Measurements from ENCODE around the gene PLXNA4.

PLXNA4 gene

DNA sequence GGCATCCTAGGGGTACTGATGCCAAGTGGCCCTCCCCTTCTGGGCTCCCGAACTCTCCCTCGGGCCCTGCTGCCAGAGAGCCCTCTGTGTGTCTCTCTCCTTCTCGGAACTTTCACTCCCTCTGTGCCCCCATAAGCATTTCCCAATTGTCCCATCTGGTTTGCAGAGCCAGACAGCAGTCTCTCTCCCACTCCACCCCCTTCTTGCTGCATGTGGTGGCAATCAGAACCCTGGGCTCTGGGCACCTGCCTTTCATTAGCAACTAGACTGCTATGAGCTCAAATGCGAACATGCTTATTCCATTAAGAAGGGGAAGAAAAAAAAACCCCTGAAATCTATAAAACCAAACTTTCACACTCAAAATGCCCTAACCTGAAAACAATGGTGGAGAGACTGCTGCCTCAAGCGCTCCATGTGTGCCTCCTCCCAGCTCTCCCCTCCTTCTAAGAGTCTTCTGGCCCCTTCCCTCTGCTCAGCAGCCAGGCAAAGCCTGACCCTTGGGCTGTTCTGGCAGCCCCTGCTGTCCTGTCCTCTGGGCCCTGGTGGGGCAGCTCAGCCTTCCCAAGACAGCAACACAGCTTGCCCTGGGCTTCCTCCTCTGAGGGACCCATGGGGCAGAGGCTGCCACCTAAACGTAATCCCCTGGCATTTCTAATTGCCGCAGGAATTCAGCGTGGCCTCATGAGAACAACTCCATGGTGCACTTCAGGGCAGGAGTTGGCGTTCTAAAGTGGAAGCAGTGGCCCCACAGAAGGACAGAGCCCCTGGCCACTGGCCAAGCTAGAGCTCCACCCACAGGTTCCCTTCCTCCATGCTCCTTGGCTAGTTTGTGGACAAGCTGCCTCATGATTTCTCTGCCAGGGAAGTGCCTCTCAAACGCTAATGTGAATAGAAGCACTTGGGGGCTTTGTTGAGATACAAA is 415.4 kb downstream of the PLXNA4 start:
- no peak for DNase-seq

DNA sequence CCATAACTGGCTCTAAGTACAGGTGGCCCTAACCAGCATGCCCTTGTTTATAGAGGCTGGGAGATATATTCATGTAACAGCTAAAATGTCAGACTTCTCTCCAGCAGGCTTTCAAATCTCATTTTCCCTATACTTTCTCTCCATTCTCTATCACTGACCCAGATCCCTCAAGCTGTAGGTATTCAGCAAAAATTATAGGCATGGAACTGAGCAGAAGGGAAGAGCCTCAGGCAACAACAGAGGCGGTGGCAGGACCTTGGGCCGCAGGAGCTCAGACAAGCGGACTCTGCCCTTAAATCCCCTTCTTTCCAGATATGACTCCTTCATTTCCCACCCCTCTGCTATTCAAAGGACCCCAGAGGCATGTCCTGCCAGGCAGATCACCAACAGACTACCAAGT is 417.4 kb downstream of the PLXNA4 start:
- no peak for DNase-seq

DNA sequence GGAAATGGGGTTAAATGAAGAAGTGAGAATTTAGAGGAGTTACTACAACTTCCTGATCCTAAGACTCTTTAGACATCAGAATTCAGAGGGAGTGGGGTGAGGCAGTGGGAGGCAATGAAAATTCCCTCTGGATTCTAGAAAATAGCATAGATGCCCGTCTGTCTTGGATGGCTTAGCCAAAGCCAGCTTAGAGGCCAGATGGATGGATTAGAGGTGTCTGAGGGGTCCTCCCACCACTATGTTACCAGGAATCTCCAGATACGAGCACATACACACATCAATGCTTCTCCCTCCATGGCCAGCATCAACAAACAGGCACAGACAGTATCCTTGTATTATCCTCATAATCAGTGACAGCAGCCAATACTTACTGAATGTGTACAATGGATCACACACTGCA is 418.1 kb downstream of the PLXNA4 start:
- no peak for DNase-seq

DNA sequence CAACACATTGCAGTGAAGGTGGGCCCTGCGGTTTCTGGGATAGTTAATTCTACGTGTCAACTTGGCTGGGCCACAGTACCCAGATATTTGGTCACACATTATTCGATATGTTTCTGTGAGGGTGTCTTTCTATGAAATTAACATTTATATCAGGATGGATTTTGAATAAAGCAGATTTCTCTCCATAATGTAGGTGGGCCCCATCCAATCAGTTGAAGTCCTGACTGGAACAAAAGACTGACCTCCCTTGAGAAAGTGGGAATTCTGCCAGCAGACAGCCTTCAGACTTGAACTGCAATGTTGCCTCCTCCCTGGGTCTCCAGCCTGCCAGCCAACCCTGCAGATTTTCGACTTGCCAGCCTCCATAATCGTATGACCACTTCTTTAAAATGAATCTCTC is 420.6 kb downstream of the PLXNA4 start:
- DNase-seq: no peak

DNA sequence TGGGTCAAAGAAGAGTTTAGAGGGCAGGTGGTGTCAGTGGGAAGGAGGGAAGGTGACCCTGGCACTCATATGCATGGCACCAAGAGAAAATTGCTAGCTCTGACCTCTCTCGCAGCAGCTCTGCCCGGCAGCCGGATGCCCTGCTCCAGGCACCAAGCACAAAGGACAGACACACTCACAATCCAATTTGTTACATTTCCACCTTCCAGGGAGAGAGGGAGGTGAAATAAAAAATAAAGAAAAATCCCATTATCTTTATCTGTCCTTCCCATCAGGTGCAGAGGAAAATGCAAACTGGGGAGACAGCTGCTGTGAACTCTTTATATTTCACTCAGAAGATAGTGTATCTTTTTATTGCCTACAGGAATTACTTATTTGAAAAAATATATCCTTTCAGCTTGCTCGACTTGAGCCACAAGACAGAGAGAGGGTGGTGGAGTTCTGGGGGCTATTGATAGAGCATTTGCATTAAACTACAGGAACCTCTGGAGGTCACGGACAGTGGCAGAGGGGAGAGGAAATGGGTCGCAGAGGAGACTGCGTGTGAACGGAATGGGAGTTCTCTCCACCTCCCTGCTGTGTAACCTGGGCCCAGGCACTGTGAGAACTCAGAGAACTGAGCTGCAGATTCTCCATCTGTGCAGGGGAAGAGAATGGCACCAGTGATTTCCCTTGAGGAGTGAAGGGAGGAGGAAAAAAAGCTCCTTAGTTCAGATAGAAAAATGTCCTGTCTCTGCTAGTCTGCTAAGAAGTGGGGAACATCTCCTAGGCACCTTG is 421.4 kb downstream of the PLXNA4 start:
- no peak for DNase-seq

DNA sequence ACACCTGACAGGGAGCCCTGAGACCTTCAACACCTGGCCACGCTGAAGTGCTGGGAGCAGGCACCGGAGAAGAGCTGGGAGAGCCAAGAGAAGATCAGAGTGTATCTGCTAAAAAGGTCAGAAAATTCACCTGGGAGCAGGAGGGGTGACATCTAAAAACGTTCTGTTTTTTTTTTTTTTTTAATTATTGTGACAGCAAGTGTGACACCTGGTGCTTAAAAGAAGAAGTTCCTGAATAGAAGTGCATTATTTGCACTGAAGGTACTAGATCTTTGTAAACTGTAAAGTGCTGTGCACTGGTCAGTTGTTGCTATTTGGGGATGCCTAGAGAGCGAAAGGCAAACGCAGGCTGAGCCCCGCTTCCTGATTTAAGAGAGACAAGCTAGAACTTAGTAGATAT is 422.0 kb downstream of the PLXNA4 start:
- DNase-seq: no peak

DNA sequence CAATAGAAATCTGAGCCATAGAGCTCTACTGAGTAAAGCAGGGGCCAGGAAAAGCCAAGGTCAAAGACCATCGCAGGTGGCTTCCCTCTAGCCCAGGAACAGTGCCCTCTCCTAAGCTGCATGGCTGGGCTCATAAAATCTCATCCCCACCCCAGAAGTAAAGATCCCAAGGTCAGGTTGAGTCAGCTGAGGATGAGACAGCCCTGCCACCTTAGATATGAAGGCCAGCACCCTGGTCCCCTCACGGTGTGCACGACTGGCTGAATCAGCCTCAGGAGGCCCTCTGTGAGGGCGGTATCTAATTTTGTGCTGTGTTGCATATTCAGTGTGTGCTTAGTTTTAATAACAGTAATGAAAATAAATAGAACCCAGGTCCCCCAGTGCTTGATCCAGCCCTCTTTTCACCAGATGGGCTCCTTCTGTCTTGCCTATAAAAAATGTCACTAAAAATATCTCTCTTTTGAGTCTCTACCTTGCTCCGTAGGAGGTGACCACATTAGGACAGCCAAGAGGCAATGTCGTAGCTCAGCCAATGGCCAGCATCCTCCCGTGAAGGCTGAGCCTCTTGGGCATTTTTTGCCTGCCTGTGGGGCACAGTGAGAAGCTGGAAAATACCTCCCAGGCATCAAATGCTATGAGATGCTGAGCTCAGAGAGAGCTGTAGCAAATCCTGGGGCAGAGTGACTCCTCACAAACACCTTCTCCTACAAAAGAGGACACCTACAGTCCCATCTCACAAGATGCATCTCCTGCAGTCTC is 424.0 kb downstream of the PLXNA4 start:
- no peak for DNase-seq

DNA sequence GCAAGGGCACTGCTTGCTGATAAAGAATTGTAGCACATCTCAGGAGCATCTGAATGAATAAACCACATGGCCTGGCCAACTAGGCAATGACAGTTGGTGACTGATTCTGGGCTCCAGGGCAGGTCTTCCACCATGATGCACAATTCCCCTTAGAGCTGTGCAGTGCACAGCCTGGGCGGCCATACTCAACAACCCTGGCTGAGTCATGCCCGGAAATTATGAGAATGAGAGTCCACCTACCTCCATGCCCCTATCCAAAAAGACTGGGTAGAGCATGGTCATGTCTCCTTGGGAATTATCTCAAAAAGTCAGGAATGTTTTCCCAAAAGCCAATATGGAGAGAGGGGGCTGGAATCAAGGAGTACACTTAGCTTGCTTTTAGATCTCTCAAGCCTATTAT is 425.6 kb downstream of the PLXNA4 start:
- DNase-seq: no peak

DNA sequence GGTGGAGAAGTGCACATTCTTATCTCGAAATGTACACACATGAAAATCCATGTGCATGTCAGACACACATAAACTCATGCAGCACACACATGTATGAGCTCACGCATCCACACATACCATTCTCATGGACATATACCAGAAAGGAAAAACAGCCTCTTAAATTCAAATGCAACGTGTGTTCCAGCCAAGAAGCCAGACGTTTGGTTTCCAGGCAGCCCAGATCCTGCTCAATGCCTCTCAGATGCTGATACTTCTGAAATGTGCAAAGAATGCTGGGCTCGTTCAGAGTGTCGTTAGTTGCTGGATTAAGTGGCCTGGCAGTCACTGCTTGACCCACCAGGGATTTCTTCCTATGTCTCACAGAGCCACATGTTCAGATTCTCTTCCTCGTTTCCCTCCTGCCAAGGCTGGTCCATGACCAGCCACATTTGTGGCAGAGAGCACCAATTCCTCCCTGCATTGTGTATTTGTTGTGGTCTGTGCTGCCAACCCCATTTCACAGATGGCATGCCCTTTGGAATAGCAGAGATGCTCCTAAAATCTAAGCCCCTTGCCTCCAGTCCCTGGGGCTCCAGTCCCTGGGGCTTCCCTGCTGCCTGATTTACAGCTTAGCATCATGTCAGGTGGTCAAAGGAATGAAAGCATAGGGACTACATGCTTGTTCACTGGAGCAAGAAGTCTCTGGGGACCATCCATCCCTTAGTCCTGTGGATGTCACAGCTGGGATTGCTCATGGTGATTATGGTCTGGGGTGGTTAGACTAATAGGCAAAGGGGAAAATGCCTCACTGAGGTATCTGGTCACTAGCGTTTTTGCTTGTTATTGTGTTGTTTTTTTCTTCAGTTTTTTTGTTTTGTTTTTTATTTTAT is 426.6 kb downstream of the PLXNA4 start:
- no peak for DNase-seq

DNA sequence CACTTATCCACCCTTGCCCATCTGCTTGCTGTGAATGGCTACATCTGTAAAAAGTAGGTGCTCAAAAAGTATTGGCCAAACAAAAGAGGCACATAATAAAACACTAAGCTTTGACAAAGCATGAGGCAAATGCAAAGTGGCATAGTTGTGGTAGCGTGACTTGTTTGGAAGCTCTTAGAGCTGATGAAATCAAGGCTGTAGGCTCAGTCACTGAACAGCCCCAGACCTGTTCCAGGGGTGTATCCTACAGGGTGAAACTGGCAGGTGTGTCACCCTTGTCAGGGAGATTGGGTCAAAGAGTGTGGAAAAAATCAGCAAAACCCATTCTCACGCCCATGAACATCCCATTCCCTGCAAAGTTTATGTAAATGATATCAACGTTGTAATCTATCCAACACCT is 427.4 kb downstream of the PLXNA4 start:
- no peak for DNase-seq

DNA sequence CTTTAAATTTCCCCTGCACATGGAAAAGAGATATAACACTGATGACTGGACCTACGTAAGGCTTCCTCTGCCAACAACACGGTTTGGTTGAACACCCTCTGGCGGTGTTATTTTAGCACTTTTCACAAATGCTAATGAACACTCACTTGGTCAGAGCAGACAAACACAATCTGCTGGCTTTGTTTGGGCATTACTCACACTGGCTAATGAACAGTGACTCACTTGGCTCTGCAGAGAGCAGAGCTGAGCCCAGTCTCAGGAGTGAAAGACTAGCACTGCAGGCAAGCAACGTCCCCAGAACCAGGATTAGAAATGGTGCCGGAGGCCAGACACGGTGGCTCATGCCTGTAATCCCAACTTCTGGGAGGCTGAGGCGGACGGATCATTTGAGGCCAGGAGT is 430.8 kb downstream of the PLXNA4 start:
- DNase-seq: no peak

DNA sequence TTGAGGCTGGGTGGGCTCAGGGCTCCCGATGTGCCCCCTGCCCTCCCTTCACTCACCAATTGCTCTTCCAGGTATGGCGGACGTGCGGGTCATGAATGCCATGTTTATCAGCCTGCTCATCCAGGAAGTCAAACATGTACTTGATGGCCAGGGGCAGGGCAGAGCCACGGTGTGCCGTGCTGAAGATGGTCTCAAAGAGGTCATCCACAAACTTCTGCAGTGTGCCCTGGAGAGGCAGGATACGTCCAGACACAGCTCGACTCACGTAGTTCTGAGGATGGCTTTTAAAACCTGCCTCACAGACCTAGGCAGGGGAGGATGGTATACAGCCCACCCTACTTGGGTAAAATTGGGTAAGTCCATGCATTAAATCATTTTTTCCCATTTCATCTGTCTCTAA is 431.2 kb downstream of the PLXNA4 start:
- no peak for DNase-seq

DNA sequence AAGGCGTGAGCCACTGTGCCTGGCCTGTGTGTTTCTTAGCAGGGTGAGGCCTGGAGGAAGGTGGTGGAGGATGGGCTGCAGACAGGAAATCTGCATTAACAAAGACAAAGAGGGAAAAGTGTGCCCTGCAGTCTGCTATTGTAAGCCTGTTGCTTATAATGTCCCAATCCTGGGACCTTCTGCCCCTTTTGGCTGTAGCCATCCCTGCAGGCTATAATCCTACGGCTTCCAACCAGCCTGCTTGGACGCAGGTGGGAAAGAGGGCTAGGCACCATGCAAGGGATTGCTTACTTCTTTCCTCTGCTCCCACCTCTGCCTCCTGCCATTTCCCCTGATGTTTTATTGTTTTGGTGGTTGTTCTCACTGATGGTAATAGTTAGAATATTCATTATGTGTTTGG is 434.3 kb downstream of the PLXNA4 start:
- no peak for DNase-seq

DNA sequence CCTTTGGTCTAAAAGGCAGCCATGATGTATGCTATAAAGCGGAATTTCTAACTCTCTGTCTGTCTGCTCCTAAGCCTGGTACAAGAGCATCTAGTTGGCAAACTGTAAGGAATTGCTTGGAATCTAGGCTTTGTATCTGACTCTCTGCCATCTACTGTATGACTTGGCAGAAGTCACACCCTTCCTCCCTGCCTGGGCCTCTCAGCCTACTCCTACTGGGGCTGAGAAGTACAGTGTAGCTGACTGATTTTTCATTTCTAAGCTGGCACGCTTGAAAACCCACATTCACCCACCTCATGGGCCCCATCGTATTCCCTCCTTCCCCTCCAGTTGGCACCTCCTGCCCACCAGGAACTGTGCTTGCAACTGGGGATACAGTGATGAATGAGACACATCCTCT is 435.2 kb downstream of the PLXNA4 start:
- no peak for DNase-seq

DNA sequence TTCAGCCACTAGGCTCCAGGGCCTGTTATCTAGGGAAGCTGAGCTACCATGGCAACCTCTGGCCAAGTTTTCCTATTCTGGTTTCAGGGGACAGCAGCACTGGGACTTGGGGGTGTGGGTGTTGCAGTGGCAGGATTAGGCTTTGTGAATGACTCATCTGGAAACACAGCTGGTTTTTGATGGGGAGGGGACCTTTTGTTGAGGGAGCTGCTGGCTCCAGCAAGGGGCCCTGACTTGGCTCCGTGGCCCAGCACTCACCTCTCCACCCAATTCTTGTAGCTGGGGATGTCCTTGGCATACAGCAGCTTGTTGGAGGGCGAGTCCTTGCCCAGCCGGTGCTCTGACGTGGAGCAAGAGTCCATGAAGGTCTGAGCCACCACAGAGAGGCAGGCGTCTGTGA is 435.9 kb downstream of the PLXNA4 start:
- DNase-seq: no peak

DNA sequence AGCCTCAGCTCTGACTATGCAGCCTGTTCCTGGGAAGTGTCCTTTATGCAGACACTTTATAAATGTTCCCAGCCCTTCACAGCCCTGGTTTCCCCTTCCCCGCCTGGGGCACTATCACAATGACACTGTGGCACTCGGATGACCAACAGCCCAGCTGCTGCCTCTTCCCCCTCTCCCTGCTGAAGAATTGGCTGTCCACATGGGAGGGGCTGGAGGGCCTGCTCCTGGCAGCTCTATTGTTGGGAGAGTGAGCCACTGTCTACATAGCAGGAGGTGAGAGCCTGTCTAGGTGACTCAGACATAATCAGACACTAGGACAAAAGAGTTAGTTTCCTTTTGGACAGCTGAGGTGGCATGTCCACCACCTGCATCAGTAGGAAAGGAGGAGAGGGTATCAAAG is 437.5 kb downstream of the PLXNA4 start:
- DNase-seq: no peak

DNA sequence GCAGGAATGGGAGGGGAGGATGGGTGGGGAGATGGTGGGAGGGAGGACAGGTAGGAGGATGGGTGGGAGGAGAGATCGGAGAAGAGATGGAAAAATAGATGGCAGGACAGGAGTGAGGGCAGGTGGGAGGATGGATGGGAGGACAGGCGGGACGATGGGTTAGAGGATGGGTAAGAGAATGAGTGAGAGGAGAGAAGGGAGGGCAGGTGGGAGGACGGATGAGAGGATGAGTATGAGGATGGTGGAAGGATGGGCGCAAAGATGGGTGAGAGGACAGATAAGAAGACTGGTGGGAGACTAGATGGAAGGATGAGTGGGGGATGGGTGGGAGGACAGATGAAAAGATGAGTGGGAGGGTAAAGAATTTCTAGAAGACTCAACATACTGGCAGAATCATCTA is 438.6 kb downstream of the PLXNA4 start:
- DNase-seq: no peak

DNA sequence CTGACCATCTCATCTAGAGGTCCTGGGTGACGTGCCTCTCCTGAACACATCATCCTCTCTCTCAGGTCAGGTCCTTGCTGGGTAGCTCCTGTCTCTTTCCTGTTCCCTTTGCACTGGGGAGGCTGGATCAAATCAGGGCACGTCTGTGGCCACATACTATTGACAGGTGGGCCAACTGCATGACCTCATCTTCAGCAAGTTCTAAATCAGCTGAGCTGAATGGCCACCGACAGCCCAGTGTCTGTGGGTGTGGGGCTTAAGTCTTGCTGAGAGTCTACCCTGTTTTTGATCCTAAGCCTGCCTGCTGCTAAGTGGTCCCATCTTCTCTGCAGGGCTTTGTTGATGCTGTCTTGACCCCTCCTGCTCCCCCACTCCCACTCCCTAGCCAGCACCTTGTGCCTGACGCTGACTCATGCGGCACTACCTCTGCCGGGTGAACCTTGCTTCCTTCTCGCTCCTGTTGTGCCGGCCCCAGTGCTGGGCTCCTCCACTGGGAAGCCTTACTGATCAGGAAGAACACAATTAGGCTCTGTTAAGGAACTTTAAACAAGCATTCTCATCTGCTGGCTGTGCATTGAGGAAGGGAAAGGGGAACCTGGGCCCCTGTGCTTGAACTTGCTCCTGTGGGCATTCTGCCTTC is 440.4 kb downstream of the PLXNA4 start:
- DNase-seq: no peak

DNA sequence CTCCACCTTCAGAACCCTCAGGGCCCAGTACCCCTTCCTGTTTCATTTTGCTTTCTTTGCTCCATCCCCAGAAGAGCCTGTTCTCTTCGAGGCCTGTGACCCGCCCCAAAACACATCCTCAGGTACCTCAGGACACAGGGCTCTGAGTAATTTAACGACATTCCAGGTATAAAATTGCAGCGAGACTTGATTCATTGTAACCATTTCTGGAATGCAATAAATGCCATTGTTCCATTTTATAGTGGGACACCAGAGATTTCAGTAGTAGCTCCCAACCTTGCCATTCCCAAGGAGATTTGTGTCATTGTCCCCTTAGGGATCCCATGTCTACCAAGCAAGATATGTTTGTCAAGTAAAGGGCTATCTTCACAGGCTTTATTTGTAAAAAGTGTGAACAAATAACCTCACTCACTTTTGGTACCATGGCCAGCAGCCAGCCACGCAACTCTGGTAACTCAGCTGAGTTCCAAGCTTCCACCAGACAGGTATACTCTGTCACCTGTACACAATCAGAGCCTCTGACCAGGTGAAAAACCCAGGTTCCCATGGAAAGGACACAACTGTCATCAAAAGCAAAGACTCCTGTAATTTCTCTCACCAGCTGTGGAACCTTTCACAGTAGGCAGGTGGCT is 441.3 kb downstream of the PLXNA4 start:
- DNase-seq: no peak

DNA sequence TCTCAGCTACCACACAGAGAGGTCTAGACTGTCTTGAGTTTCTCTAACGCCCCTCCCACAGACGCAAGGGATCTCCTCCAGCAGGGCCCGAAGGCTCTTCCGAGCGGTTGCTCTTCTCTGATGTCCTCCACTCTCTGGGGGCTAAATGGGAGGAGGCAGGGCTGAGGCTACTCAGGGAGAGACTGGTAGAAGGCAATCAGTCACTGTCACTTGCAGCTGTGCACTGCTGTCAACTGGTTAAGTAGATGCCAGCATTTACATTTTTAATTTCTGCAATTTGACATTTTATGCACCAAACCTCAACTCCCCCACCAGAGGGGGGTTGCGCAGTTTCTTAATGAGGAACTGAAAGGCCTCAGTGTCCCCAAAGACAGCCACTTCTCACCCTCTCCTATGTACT is 442.8 kb downstream of the PLXNA4 start:
- DNase-seq: no peak

DNA sequence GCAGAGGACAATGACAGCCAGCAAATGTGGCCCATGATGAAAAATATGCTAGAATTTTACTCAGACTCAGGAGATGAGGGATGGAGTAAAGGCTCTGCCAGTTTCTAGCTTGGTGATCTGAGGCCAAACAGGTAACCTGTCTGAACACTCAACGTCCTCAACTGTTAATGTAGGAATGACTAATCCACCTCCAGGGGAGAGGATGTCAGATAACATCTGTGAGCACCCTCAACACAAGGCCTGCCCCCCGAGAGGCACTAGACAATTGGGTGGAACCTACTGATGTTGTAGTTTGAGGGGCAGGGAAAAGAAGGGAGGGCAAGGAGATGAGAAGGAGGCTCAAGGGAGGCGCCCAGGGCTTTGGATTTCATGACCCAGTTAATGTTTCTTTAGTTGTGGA is 445.1 kb downstream of the PLXNA4 start:
- DNase-seq: peak in 1 of 5 experiments; percentile 8
